GM13977 (cell line): ENCODE measurements around the gene GDF11.

Experiments
- DNase-seq: peaks from one replicate; pipeline ENCODE4 v3.0.0; 2012; ENCODE audit warnings: low spot score
- CTCF ChIP-seq: IDR thresholded peaks from 2 replicates; pipeline ENCODE4 v1.5.1; 2012; ENCODE audit warnings: mild to moderate bottlenecking, control low read depth; ENCODE audit not compliant: insufficient read depth; ENCODE audit errors: extremely low read depth, missing control alignments
- in situ Hi-C: fragments of 300-500 bp; cut with MboI; formaldehyde crosslinking; loops from one replicate; pipeline ENCODE4 v1.12.0; 2022; ENCODE audit warnings: low sequenced_read_pairs, low pct_unique_long_range_greater_than_20kb, mixed read lengths, inconsistent platforms; ENCODE audit not compliant: unreplicated experiment

Gene GDF11

DNA sequence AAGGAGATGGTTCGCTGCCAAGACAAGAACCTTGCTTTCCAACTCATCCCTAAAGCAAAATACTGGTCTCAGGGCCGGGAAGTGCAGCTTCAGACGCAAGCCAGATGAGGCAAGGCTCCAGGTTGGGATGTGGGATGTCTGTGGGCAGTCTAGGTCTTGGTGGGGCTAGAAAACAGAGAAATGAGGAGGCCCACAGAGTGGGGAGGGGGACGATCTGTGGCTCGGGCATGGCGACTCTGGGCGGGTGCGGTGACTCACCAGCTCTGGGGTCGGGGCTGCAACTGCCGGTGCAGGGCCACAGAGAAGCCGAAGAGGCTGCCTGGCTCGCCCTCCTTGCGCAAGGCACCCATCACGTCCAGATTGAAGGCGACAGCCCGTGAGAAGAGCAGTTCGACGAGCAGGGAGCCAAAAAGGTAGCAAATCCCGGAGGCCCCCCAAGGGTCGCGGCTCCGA, 35.7 kb upstream of the GDF11 start:
- DNase-seq: no peak
- in situ Hi-C loops: no loop called here
- TF ChIP-seq CTCF: no peak

DNA sequence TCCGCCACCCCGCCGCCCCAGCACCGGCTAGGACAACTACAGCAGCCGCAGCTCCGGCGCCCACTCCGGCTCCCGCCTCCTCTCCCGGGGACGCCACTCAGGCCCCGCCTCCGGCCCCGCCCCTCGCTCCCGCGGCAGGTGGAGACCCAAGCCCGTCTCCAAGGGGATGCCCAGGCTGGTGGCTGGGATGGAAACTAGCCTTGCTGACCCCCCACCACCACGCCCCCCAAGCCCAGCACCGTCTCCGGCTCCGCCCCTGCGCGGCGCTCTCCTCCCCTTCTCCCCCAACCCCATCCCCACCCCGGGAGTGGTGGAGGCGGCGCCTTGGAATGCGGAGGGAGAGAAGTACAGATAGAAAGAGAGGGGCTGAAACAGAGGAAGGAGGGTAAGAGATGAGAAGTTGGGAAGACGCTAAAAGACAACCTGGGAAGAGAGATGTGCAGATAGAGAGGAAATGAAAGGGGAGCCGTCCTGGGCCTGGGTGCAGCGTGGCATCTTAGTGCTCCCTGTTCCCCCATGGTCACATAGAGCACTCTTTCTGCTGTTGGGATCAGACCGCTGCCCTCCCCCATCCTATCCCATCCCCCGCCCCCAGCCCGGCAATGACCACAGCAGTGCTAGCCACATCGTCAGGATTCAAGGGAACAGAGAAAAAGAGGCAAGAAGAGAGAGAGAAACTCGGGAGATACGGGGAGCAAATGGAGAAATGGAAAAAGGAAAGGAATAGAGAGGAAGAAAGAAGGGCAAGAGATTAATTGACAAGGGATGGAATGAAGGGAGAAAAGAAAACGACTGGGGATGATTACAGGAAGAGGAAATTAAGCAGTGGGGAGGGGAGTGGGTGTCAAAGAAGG, 34.9 kb upstream of the GDF11 start, which contains the start of gene ITGA7:
Gene ITGA7 (minus strand): TSS at position 64 of the 854 bp plus-strand sequence. CDS start 222 bp downstream, outside the sequence.
- in situ Hi-C loops: no loop called here
- TF ChIP-seq CTCF: no peak
- DNase-seq: peak; percentile 80

DNA sequence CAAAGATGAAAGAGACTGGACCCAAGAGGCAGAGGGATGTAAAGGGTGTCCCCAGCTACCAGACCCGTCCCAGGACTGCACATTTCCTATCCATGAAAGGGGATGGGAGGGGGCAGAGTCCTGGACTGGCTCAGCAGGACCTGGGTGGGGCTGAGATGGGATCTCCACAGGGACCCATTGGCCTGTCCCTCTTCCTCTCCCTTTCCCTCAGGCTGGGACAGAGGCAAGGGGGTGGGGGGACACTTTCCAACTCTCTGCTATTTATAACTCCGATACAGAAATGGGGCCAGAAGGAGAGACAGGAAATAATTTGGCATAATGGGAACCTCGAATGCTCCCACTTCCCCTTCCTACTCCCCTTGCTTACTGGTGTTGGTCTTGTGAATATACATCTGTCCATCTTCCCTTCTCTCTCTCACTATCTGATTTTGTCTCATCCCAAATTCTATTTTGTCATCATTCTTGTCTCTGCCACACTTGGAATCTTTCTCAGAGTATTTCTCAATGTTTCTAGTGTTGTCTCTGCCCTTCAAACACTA, 34.2 kb upstream of the GDF11 start:
- in situ Hi-C loops: no loop called here
- DNase-seq: no peak
- TF ChIP-seq CTCF: no peak

DNA sequence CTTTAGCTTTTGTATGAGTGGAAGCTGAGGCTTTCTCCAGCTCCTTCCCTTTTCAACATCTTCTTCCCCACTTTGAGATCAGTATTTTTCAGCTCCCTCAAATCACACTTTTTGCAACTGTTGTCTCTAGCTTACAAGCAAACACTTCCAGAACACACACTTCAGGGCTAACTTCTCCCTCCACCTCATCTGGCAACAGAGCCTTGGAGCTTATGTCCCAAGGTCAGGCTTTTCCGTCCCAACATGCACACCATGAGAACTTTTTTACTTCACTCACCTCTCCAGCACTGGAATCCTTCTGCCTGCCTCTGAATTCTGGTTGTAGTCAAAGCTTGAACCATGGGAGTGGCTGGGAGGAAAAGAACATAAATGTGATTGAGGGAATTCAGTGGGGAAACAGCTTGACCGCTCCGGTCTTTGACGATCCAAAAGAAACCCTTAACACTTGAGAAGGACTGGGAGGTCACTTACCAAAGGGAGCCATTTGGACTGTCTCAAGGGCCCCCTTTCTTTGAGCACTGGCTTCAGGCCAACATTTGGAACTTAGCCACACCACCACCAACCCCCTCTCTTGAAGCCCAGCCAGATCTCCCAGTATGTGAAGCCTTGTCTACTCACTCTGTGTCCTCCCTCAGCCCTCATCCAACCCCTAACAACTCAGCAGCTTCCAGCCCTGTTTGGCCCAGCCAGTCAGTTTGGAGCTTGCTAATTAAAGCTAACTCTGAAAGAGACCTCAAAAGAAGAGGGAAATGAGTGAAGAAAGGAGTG, 31.0 kb upstream of the GDF11 start:
- no peak for DNase-seq
- in situ Hi-C loops: no loop called here
- TF ChIP-seq CTCF: no peak

- in situ Hi-C loops: no loop called here
- no peak for TF ChIP-seq CTCF
- DNase-seq: no peak
Measured at GRCh38 chr12:55712700-55713415, 30.1 kb upstream of the GDF11 start.

DNA sequence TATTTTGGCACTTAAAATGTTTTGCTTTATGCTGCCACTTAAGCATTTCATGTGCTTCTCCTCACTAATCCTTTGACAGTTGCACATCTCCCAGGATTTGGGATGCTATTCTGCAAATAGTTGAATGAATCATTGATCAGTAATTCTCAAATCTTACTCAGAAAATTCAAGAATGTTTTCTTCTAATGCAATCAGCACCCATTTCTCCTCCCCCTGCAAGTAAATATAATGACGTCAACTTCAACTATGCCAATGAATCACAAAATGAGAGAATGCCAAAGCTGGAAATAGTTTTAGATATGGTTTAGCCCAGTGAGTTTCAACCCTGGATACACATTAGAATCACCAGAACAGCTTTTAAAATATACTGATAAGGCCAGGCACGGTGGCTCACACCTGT, 29.2 kb upstream of the GDF11 start:
- TF ChIP-seq CTCF: no peak
- DNase-seq: no peak
- in situ Hi-C loops: no loop called here
